Nephron (organoid): ENCODE data around the gene DRG2.

Experiments
- H3K27ac Mint-ChIP-seq, 3 experiments: 2 replicates each; pipeline ENCODE4 v1.8.0; 2020; ENCODE audit warnings: mixed read lengths in 3 of 3, mild to moderate bottlenecking in 2 of 3, moderate library complexity in 1 of 3
- H3K27me3 Mint-ChIP-seq: 2 replicates; pipeline ENCODE4 v1.8.0; 2021; ENCODE audit warnings: low read depth, mild to moderate bottlenecking, moderate library complexity, mixed read lengths
- H3K36me3 Mint-ChIP-seq: 2 replicates; pipeline ENCODE4 v1.8.0; 2020; ENCODE audit warnings: low read depth, mixed read lengths
- H3K4me1 Mint-ChIP-seq: 2 replicates; pipeline ENCODE4 v1.8.0; 2020; ENCODE audit warnings: mixed read lengths
- H3K4me3 Mint-ChIP-seq, 3 experiments: 2 replicates each; pipeline ENCODE4 v1.8.0; 2020; ENCODE audit warnings: mild to moderate bottlenecking in 3 of 3, mixed read lengths in 3 of 3, moderate library complexity in 2 of 3
- H3K9me3 Mint-ChIP-seq: 2 replicates; pipeline ENCODE4 v1.8.0; 2020; ENCODE audit warnings: mixed read lengths
- TF ChIP-seq, protein P1 (sequence below), 3 experiments: fragments of 200-600 bp; sonication (generic); IDR thresholded peaks; one replicate each; pipeline ENCODE4 v1.5.0; 2021; ENCODE audit warnings: antibody characterized with exemption in 3 of 3; ENCODE audit not compliant: unreplicated experiment in 3 of 3

DRG2 gene

DNA sequence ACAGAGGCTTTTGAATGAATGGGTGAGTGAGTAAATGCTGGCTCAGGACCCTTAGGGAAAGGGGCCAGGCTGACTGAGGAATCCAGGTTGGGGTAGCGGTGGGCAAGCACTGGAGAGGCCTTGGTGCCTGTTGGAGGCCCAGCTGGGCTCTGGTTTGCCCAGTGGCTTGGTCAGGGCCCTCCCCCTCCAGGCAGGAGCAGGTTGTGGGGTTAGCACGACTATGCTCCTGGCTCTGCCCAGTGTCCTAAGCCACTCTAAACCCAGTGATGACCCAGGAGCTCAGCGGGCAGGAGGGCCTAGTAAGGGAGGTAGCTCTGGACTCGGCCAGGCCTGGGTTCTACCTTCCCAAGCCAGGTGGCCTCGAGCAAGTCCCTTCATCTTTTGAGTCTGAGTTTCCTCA, 28.3 kb downstream of the DRG2 start:
- H3K27me3 Mint-ChIP-seq: no peaks in the 10 kb centered on the region
- H3K4me3 Mint-ChIP-seq: no peak overlapping the region
- no peaks in the 10 kb centered on the region for H3K36me3 Mint-ChIP-seq
- H3K9me3 Mint-ChIP-seq: peaks cover 6% of the 10 kb centered on the region
- H3K4me1 Mint-ChIP-seq: peaks cover 29% of the 10 kb centered on the region
- TF ChIP-seq, protein P1, sequence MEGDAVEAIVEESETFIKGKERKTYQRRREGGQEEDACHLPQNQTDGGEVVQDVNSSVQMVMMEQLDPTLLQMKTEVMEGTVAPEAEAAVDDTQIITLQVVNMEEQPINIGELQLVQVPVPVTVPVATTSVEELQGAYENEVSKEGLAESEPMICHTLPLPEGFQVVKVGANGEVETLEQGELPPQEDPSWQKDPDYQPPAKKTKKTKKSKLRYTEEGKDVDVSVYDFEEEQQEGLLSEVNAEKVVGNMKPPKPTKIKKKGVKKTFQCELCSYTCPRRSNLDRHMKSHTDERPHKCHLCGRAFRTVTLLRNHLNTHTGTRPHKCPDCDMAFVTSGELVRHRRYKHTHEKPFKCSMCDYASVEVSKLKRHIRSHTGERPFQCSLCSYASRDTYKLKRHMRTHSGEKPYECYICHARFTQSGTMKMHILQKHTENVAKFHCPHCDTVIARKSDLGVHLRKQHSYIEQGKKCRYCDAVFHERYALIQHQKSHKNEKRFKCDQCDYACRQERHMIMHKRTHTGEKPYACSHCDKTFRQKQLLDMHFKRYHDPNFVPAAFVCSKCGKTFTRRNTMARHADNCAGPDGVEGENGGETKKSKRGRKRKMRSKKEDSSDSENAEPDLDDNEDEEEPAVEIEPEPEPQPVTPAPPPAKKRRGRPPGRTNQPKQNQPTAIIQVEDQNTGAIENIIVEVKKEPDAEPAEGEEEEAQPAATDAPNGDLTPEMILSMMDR (IDR thresholded peaks at IDR 0.05; ENCODE audit: unreplicated experiment in 3 of 3): no peak
- H3K27ac Mint-ChIP-seq: no peak overlapping the region

DNA sequence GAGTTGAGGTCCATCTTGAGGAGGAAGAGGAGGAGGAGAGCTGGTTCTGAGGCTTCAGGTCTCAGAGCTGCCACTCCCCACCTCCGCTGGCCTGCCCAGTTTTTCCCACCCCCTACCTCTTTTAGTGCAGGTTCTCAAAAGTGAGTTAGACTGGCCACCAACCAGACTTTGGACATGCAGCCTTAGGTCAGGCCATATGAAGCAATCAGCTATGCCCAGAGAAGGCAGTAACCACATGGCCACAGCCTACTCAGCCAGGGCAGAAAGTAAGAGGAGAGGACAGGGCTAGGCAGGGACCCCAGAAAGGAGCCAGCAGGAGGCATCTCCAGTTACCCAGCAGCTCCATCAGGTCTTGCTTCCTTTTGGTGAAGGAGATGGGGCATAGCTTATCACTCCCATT, 29.8 kb downstream of the DRG2 start:
- no peak overlapping the region for H3K4me3 Mint-ChIP-seq
- H3K27me3 Mint-ChIP-seq: no peaks in the 10 kb centered on the region
- no peaks in the 10 kb centered on the region for H3K36me3 Mint-ChIP-seq
- peaks cover 25% of the 10 kb centered on the region for H3K4me1 Mint-ChIP-seq
- TF ChIP-seq, protein P1 (IDR thresholded peaks at IDR 0.05; ENCODE audit: unreplicated experiment in 3 of 3): no peak
- peaks cover 6% of the 10 kb centered on the region for H3K9me3 Mint-ChIP-seq
- H3K27ac Mint-ChIP-seq: peak overlapping the region in 1 of 3 experiments; percentile 79

DNA sequence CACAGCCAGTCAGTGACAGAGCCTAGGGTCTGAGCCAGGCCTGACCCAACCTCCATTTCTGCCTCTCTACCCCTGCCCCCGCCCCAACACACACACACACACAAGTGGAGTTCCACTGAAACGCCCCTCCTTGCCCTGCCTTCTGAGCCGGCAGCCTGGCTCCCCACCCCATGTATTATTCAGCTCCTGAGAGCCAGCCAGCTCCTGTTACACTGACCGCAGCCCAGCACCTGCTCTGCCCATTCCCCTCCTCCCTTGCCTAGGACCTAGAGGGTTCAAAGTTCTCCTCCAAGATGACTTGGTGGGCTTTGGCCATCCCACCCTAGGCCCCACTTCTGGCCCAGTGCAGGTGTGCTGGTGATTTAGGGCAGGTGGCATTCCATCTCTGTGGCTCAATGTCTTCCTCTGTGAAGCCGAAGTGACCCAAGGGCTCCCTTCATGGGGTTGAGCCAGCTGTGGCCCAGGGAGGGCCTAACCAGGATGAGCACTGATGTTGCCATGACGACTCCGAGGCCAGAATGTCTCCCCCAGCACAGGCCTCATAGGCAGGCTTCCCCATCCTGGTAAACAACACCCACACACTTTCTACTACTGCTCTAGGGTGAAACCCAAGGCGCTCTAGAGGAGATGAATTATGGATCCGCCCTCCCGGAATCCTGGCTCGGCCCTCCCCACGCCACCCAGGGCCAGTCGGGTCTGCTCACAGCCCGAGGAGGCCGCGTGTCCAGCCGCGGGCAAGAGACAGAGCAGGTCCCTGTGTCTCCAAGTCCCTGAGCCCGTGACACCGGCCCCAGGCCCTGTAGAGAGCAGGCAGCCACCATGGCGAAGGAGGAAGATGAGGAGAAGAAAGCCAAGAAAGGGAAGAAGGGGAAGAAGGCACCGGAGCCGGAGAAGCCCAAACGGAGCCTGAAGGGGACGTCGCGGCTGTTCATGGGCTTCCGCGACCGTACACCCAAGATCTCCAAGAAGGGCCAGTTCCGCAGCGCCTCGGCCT, 30.5 kb downstream of the DRG2 start:
- Mint-ChIP-seq H3K9me3 (peaks cover 6% of the 10 kb centered on the region), H3K27me3 (no peaks in the 10 kb centered on the region), H3K36me3 (no peaks in the 10 kb centered on the region), H3K4me3 (no peak overlapping the region), H3K27ac (peak overlapping the region; percentile 41 to 82 (median 79)), H3K4me1 (peaks cover 25% of the 10 kb centered on the region)
- TF ChIP-seq, protein P1 (IDR thresholded peaks at IDR 0.05; ENCODE audit: unreplicated experiment in 3 of 3): no peak

DNA sequence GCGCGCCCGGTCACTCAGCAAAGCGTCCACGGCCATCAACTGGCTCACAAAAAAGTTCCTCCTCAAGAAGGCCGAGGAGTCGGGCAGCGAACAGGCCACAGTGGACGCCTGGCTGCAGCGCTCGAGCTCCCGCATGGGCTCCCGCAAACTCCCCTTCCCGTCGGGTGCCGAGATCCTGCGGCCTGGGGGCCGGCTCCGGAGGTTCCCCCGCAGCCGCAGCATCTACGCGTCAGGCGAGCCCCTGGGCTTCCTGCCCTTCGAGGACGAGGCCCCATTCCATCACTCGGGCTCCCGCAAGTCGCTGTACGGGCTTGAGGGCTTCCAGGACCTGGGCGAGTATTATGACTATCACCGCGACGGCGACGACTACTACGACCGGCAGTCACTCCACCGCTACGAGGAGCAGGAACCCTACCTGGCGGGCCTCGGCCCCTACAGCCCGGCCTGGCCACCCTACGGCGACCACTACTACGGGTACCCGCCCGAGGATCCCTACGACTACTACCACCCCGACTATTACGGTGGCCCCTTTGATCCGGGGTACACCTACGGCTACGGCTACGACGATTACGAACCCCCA, 31.5 kb downstream of the DRG2 start:
- no peak overlapping the region for H3K4me3 Mint-ChIP-seq
- H3K27me3 Mint-ChIP-seq: no peaks in the 10 kb centered on the region
- no peak overlapping the region for H3K27ac Mint-ChIP-seq
- peaks cover 6% of the 10 kb centered on the region for H3K9me3 Mint-ChIP-seq
- TF ChIP-seq, protein P1 (IDR thresholded peaks at IDR 0.05; ENCODE audit: unreplicated experiment in 3 of 3): no peak
- no peaks in the 10 kb centered on the region for H3K36me3 Mint-ChIP-seq
- peaks cover 25% of the 10 kb centered on the region for H3K4me1 Mint-ChIP-seq

DNA sequence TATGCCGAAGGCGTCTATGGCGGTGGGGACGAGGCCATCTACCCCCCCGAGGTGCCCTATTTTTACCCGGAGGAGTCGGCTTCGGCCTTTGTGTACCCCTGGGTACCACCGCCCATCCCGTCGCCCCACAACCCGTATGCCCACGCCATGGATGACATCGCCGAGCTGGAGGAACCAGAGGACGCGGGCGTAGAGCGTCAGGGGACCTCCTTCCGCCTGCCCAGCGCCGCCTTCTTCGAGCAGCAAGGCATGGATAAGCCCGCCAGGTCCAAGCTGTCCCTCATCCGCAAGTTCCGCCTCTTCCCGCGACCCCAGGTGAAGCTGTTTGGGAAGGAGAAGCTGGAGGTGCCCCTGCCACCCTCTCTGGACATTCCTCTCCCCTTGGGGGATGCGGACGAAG, 32.2 kb downstream of the DRG2 start:
- H3K4me3 Mint-ChIP-seq: no peak overlapping the region
- H3K36me3 Mint-ChIP-seq: no peaks in the 10 kb centered on the region
- H3K27ac Mint-ChIP-seq: no peak overlapping the region
- H3K27me3 Mint-ChIP-seq: no peaks in the 10 kb centered on the region
- TF ChIP-seq, protein P1 (IDR thresholded peaks at IDR 0.05; ENCODE audit: unreplicated experiment in 3 of 3): no peak
- peaks cover 25% of the 10 kb centered on the region for H3K4me1 Mint-ChIP-seq
- peaks cover 6% of the 10 kb centered on the region for H3K9me3 Mint-ChIP-seq
